HG02870 (cell line): ENCODE results near the gene PDE4B.

Experiments
- ATAC-seq: cut with Tn5 transposase; IDR thresholded peaks from one replicate; pipeline ENCODE4 v1.9.1; 2021; ENCODE audit warnings: mild to moderate bottlenecking, moderate library complexity; ENCODE audit not compliant: unreplicated experiment

The PDE4B gene

DNA sequence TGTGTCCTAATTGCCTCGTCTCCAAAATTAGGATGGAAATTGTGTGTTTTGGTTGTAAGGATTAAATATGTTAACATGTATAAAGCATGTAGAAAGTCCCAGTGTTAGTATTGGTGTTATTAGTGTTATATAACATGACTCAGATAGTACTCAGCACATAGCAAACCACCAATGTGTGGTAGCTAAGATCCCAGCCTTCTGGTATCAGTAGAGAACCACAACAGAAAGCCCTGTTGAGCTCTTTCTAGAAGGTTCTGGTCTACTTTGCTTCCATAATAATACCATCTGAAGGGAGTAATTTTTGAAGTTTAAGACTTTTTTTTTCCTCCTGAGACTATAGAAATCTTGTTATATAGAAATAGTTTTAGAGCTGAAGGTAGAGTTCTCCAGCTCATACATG is 481.9 kb downstream of the PDE4B start:
- ATAC-seq = peak; percentile 44

DNA sequence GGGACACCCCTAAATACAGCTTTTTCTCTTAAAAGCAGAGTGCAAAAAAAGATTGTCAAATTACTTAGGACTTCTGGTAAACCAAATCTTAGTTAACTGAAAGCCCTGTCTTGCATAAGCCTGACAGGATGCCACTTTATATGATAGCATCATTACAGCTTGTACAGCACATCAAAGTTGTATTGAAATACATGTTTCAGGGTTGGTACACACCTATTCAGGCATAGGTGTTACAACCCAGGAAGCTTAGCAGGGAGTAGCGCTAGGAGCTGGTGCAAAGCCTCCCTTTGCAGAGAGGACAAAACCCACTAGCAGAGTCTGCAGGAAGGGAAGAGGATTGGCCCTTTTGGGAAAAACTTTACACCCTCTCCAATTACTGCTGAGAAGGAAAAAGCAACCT is 482.4 kb downstream of the PDE4B start:
- ATAC-seq = no peak

DNA sequence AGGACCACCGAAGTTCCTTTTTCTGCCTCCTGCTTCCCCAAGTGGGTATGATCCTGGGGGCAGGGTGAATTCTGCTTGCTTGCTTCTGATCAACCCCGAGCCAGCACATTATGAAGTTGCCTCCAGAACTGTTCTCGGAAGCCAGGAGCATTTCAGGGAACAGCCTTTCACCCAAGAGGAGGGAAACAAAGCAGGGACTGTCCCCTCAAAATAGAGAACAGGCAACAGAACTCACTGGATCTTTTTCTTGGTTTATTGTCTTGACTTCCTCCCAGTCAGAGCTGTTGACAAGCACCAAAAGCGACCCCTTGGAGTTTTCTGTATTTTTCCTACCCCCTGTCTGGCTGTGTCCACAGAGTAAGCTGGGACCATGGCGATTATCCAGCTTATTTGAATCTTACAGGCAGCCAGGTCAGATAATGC is 482.9 kb downstream of the PDE4B start:
- ATAC-seq = no peak

DNA sequence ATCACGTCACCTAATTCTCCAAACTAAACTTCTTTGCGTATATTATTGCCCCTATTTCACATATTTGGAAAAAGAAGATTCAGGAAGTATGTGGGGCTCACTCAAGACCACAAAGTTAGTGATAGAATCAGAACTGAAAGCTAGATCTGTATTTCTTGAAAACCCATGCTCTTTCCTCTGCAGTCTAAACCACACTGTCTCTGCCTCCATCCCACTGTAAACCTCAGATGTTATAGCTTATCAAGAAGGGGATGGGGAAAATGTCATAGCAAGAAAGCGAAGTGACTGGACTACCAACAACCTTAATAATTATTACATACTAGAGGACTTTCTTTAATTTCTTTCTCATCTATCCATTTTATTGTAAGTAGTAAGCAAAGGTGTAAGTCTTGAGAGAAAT is 483.5 kb downstream of the PDE4B start:
- ATAC-seq = peak; percentile 79

DNA sequence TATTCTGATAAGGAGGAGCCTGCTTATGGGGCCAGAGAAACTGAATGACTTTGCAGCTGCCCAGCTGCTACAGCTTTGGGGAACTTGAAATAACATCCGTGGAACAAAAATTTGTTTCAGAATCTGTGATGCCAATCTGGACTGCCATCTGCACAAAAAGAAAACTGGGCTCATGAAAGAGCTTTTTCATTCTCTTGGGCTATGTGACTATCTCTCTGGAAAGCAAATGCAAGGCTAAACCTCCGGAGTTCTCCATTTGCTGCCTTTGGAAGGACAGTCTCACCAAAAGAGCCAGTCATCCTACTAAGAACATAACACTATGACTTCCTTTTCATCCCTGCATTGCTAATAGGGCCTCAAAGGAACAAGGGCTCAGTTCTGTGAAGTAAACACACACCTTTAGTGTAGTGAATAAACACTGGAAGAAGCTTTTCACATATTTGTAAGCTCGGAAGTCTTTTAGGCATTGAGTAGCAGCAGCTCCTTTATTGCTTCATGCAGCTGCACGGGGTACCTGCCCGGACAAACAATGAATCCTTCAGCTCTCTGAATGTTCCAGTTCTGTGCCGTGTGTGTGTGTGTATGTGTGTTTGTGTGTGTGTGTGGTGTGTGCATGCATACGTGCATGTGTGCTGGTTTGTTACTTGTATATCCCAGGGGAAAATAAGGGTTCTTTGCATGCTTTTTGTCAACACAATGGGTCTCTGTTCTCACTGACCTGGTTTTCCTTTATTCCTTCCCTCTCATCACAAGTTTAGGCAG is 485.7 kb downstream of the PDE4B start:
- ATAC-seq = no peak

DNA sequence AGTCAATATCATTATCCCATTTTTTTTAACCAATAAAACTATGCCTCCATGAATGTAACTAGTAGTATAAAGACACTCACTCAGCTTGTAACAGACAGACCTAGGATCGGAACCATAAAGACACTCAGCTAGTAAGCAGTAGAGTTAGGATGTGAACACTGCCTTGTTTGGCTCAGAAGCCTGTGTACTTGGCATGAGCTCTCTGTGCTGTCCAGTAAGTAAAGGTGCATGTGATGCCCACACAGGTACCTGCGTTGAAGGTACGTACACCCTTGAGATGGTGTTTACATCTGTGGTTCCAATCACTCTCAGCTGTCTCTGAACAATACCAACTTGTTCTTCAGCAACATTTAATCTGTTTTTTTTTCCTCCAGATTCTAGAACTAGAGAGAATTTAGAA is 489.1 kb downstream of the PDE4B start:
- no peak for ATAC-seq

DNA sequence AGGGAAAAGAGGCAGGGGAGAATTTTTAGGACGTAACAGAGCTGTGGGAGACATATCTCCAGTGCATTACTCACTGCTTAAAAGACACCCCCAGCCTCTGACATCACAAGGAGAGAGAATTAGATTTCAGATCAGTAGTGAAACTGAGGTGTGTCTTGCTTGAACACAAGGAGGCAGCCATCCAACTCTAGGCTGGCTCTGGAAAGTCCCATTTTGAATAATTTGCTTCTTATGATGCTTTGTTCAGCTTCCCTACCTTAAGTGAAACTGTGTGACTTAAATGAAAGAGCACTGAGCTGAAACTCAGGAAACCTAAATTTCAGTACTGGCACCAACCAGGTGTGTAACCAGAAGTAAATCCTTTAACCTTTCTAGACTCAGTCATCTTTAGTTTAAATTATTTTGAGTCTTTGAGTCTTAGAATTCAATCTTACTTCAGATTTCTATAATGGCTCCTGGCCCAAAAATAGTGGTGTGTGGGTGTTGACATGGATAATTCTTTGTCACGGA is 489.7 kb downstream of the PDE4B start:
- peak; percentile 73 for ATAC-seq

DNA sequence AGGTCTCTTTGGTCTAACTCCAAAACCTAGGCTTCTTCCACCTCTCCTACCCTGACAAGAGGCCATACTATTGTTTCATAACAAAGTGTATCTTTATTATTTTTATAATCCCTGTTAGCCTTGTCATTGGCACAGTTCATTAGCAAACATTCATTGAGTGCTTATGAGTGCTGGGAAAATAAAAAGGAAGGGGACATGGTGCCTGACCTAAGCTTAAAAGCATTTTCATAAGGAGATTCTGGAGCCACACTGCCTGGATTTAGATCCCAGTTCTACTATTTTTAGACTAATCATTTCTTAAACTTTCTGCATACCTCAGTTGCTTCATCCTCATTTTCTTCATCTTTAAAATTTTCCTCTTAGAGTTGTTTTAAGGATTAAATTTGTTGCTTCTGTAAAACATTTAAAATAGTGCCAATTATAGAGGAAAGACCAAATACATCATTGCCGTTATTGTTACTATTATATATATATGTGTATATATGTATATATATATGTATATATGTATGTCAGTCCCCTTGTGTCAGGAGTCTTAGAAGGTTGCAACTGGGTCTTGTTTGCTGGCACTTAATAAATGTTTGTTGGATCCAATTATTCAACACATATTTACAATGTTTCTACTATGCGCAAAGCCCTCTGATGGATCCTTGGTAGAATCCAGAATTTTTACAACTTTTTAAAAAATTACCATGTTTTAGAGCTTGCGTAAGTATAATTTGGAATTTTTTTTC is 490.4 kb downstream of the PDE4B start:
- ATAC-seq = no peak

DNA sequence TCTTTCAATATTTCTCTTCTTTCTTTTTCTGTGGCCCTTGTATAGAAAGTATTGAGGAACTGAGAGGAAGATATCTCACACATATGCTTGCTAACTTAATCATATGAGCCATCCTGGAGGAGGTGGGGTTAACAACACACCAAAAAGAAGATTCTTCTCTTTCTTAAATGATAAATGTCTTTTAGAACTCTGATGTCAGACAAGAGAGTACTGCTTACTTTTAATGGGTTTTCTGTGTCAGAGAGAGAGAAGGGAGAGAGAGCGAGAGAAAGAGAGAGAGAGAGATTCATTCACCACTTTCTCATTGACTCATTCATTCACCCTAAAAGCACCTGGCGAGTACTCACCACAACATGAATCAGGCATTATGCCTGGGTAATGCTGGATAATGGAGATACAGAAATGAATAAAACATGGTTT is 490.9 kb downstream of the PDE4B start:
- peak; percentile 52 for ATAC-seq

DNA sequence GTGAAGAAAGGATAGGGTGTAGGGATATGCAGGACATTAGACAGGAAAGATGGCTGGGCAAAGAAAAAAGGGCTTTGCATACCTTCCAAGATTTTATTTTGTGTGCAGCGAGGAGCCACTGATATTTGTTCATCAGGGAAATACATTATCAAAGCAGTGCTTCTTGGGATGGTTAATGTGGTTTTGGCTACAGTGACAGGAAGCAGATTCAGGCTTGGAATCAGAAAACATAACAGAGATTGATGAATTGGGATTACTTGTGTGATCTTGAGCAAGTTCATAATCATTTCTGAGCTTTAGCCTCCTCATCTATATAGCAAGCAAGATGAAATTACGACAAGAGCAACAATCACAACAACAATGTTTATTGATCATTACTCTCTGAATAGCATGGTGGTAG is 492.1 kb downstream of the PDE4B start:
- no peak for ATAC-seq

DNA sequence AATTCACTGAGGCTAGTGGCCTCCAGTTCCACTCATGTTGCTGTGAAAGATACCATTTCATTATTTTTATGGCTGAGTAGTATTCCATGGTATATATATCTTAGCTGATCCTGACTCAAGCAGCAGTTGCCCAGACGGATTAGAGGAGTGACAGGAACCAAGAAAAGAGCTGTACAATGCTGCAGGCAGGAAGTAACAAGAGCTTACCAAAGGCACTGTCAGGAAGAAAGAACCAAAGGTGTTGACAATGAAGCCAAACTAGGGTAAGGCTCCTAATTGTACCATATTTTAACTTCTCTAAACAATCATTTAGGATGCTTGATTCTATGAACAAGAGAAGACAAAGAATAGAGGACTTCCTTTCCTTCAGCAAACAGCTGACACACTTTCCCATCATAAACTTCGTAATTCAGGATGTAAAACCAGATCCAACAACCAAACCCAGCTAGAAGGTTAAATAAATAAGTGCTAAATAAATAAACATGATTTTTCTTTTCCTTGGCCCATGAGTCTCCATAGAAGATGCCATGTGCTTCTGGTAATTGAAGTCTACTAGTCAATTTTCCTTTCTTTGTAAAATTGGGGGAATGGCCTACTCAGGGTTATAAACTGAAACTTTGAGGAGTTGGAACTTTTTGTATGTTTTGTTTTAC is 493.0 kb downstream of the PDE4B start:
- ATAC-seq = no peak

DNA sequence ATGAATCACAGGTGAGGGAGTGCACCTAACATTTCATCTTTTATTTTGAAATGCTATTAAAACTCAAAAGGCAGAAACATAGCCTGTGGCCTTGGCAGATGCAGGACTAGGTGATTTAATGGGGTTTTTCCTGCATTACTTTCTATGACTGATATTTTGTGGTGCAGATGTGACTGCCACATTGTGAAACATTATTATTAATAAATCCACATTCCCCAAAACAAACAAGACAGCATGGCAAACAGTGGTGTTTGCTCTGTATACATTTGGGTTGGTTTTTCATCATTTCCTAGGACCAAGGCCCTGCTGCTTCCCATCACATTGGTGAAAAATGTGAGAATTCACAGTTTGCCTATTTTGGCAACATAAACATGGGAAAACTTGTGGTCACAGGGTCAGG is 493.6 kb downstream of the PDE4B start:
- ATAC-seq = no peak

DNA sequence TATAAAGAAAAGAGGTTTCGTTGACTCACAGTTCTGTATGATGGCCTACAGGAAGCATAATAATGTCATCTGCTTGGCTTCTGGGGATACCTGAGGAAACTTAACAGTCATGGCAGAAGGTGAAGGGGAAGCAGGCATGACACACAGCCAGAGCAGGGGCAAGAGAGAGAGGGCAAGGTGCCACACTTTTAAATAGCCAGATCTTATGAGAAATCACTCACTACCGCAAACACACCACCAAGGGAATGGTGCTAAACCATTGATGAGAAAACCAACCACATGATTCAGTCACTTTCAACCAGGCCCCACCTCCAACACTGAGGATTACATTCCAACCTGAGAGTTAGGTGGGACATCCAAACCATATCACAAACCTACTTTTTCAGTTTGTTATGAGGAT is 495.4 kb downstream of the PDE4B start:
- ATAC-seq = no peak

DNA sequence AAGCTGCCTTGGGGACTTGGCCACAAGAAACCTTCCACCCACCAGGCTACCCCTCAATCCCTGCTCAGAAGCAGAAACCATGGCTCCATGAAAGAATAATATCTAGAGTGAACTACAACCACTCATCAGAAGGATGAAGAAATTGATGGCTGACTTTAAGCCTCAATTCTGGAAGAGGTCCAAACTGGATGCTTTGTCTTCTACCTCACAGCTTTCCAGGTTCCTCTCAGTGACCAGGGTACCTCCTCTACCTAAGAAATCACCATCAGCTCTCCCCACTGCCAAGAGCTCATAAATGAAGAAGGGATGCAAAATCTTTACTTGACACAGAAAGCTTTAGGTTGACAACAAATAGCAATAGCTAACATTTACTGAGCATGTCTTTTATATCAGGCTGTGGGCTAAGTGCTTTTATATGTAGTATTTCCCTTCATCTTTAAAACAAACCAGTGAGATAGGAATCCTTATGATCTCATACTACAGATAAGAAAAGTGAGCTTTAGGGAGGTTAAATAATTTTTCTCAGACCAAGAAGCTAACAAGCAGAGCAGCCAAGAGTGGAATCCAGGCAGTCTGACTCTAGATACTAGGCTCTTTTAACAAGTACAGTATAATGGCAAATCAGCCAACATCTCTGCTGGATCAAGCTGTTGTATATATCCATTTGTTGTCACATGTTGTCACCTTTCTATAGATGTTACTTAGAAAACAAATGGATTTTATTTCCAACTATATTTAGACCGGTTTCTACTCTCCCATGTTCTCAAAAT is 498.3 kb downstream of the PDE4B start:
- ATAC-seq = no peak

DNA sequence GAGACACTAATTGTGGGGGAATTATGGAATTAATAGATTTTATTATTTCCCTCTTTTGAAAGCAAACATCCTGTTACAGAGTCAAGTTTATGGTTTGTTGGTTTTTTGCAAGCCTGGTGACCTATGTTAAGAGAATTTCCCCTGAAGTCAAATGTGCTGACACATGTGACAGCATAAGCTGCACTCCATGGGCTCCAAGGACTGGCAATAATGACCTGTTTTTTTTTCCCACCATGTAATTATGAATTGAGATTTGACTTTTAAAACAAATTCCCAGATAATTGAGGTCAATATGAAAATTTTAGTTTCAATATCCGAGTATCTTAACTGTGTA is 498.8 kb downstream of the PDE4B start:
- no peak for ATAC-seq

DNA sequence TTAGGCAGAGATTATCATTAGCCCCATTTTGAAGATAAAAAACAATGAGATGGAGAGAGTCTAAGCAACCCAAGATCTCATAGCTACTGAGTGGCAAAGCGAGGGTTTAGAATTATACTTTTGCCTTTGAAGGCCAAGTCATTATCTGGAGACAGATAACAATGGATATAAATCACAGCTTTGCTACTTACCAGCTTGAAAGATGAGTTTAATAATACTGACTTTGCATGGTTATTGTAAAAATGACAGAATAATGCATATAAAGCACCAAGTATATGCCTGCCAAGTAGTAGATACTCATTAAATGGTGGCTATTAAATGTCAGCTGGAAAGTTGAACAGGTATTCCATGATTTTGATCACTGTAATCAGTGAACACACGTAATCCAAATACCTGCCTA is 499.6 kb downstream of the PDE4B start:
- ATAC-seq = no peak

DNA sequence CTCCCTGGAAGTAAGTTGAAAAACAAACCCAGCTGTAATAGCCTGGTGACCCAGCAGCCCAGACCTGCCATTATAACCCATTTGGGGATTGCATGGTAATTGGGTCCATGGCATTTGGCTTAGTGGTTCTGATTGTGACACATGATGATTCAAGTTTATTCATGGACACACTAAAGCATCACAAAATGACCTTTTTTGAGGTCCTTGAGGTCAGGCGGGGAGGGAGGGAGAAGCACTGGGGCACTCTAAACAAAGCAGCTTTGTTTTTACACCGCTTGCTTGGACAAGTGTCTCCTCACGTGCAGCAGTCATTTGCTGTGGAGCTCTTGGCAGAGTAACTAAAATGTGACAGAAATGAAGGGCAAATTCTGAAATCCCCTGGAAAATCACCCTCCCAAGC is 500.2 kb downstream of the PDE4B start:
- no peak for ATAC-seq

DNA sequence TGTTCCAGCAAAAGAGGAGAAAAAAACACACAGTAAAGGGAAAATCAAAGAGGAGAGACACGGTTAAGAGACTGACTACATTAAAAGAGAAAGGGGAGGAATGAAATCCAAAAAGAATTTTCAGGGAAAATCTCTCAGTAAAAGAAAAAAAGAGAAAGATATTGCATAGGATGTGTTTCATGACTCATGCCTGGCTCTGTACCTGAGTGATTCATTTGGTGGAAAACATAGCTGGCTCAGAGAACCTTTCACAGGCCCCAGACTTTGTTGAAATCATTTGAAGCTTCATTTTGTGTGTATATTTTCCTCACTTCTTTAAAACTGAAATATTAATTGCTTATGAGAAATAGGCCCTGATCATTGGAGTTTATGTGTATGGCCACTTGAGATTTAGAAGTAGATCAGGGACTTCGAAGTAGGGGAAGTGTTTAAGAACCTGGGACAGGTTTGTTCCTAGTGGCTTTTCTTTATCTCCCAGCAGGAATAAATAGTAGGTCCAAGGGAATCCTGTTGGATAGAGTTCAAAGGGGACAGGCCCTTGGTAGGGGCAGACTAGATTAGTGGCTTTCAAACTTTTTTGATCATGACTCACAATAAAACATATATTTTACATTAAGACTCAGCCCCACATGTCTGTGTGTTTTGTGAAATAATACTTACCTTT is 502.1 kb downstream of the PDE4B start:
- ATAC-seq = no peak

DNA sequence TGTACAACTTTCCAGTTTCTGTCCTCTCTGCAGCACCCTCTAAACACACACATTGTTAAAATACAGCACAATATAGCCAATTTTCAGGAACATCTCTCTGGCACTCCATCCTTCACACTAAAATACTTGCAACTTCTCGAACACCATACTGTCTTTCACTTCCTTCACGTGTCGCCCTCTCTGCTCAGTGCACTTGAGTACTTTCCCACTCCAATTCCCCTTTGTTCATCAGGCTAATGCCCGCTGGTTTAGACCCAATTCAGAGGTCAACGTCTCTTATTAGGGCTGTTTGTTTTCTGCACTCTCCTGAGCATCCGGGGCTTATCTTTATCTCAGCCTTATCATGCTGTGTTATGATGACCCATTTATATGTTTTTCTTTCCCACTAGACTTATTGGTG is 503.1 kb downstream of the PDE4B start:
- no peak for ATAC-seq

DNA sequence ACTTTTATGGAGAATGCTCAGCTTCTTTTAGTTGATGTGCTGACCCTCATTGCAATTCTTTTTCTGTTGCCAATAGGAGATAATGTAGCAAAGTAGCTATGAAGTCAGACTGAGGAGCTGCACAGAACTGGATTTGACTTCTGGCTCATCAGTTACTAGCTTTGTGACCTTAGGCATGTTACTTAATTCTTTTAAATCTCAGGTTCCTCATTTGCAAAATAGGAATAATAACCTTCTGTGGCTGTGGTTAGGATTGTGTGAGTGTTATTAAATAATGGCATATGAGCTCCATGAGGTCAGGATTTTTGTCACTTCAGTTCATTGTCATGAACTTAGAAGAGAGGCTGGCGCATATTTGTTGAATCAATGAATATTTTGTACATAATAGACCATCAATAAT is 503.7 kb downstream of the PDE4B start:
- ATAC-seq = no peak

DNA sequence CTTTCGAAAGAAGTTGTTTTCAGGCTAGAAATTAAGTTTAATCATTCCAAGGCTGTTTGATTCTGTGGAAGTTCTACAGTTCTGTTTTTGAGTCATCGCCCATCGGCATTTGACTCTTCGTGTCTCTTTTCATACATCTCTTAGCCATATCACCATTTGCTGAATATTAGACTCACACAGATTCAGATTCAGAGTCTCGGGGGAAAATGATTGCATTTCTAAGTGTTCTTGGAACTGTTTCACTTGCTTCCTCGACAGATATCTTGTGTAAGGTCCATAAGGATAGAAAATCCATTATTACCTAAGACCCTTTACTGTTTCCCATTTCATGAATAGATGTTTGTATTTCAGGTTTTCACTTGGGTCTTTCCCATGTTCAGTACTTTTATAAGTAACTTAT is 504.3 kb downstream of the PDE4B start:
- ATAC-seq = no peak
